HEK293 (cell line): ENCODE data around the gene VIPR2.

Experiments used
- CTCF ChIA-PET: fragments of 350-600 bp; formaldehyde crosslinking; extraction: SDS; loops from one replicate; lab custom pipeline; 2021; ENCODE audit warnings: antibody characterized with exemption; lab: Yijun Ruan, JAX
- POLR2A ChIA-PET: fragments of 300-600 bp; formaldehyde crosslinking; extraction: SDS; loops from one replicate; lab custom pipeline; 2020; ENCODE audit warnings: antibody characterized with exemption, inconsistent platforms; lab: Yijun Ruan, JAX
- H3K27ac ChIP-seq: fragments of 200-500 bp; sonication (Bioruptor generic); 2 replicates; pipeline ENCODE4 v1.5.1; 2014; ENCODE audit warnings: low read depth, low read length, control low read depth, inconsistent platforms; ENCODE audit errors: extremely low read depth
- H3K36me3 ChIP-seq, 2 experiments: fragments of 200-500 bp in 1 of 2; sonication (Bioruptor generic) in 1 of 2; 1 replicate in 1 of 2; 2 replicates in 1 of 2; pipeline ENCODE4 v1.5.1; 2014 to 2017; ENCODE audit warnings: inconsistent platforms in 2 of 2, low read length in 2 of 2; ENCODE audit not compliant: control insufficient read depth in 2 of 2, insufficient read depth in 1 of 2
- H3K4me1 ChIP-seq: fragments of 200-500 bp; sonication (Bioruptor generic); 2 replicates; pipeline ENCODE4 v1.5.1; 2014; ENCODE audit warnings: mild to moderate bottlenecking, low read length, inconsistent platforms; ENCODE audit not compliant: control insufficient read depth, insufficient read depth
- H3K4me3 ChIP-seq: 2 replicates; pipeline ENCODE4 v1.5.1; 2011; ENCODE audit warnings: low read depth, mild to moderate bottlenecking, control low read depth, low read length, moderate library complexity
- H3K9me3 ChIP-seq: fragments of 200-500 bp; sonication (Bioruptor generic); 2 replicates; pipeline ENCODE4 v1.5.1; 2014; ENCODE audit warnings: low read depth, low read length, inconsistent platforms; ENCODE audit not compliant: control insufficient read depth, insufficient read depth
- BCL11A ChIP-seq: fragments of 450-650 bp; formaldehyde crosslinking; IDR thresholded peaks from 2 replicates; pipeline ENCODE4 v1.5.1; 2016; ENCODE audit warnings: low read depth, missing biosample characterization, missing genetic modification characterization
- EGR2 ChIP-seq: fragments of 450-650 bp; formaldehyde crosslinking; IDR thresholded peaks from 2 replicates; pipeline ENCODE4 v1.5.1; 2016; ENCODE audit warnings: low read depth, missing biosample characterization, missing genetic modification characterization
- HIC1 ChIP-seq: fragments of 450-650 bp; formaldehyde crosslinking; IDR thresholded peaks from 2 replicates; pipeline ENCODE4 v1.5.1; 2016; ENCODE audit warnings: missing biosample characterization, missing genetic modification characterization
- HOXA7 ChIP-seq: sonication (generic); formaldehyde crosslinking; IDR thresholded peaks from 2 replicates; pipeline ENCODE4 v1.8.1; 2022; ENCODE audit warnings: missing genetic modification reagents, borderline replicate concordance
- INSM2 ChIP-seq: fragments of 450-650 bp; formaldehyde crosslinking; IDR thresholded peaks from 2 replicates; pipeline ENCODE4 v1.5.1; 2016; ENCODE audit warnings: missing biosample characterization, missing genetic modification characterization
- KLF9 ChIP-seq: fragments of 450-650 bp; formaldehyde crosslinking; IDR thresholded peaks from 2 replicates; pipeline ENCODE4 v1.5.1; 2016; ENCODE audit warnings: missing biosample characterization, missing genetic modification characterization, low read depth
- PBX3 ChIP-seq: sonication (generic); formaldehyde crosslinking; IDR thresholded peaks from 2 replicates; pipeline ENCODE4 v1.8.1; 2022; ENCODE audit warnings: mild to moderate bottlenecking, moderate library complexity, missing genetic modification reagents
- ZBTB26 ChIP-seq: fragments of 450-650 bp; formaldehyde crosslinking; optimal IDR thresholded peaks from 2 replicates; pipeline ENCODE3; 2016; ENCODE audit warnings: missing biosample characterization, mild to moderate bottlenecking, missing genetic modification characterization
- ZFHX2 ChIP-seq: fragments of 450-650 bp; formaldehyde crosslinking; conservative IDR thresholded peaks from 2 replicates; pipeline ENCODE4 v1.5.1; 2016; ENCODE audit warnings: missing biosample characterization, missing genetic modification characterization
- ZFP37 ChIP-seq: fragments of 450-650 bp; formaldehyde crosslinking; IDR thresholded peaks from 2 replicates; pipeline ENCODE4 v1.5.1; 2016; ENCODE audit warnings: missing biosample characterization, missing genetic modification characterization
- ZNF221 ChIP-seq: fragments of 450-650 bp; formaldehyde crosslinking; IDR thresholded peaks from 2 replicates; pipeline ENCODE4 v1.5.1; 2017; ENCODE audit warnings: missing biosample characterization, missing genetic modification characterization, borderline replicate concordance
- ZNF366 ChIP-seq: fragments of 450-650 bp; formaldehyde crosslinking; conservative IDR thresholded peaks from 2 replicates; pipeline ENCODE4 v1.5.1; 2016; ENCODE audit warnings: missing biosample characterization, missing genetic modification characterization
- ZNF449 ChIP-seq: fragments of 450-650 bp; formaldehyde crosslinking; IDR thresholded peaks from 2 replicates; pipeline ENCODE4 v1.5.1; 2017; ENCODE audit warnings: missing biosample characterization, mild to moderate bottlenecking, missing genetic modification characterization, moderate library complexity
- ZNF518A ChIP-seq: fragments of 450-650 bp; formaldehyde crosslinking; conservative IDR thresholded peaks from 2 replicates; pipeline ENCODE4 v1.5.1; 2016; ENCODE audit warnings: low read depth, missing biosample characterization, missing genetic modification characterization
- ZNF660 ChIP-seq: fragments of 450-650 bp; IDR thresholded peaks from 2 replicates; pipeline ENCODE4 v1.5.1; 2018; ENCODE audit warnings: missing biosample characterization, mild to moderate bottlenecking, missing genetic modification characterization
- ZNF707 ChIP-seq: fragments of 450-650 bp; formaldehyde crosslinking; IDR thresholded peaks from 2 replicates; pipeline ENCODE4 v1.5.1; 2016; ENCODE audit warnings: missing biosample characterization, missing genetic modification characterization
- ZNF837 ChIP-seq: fragments of 450-650 bp; formaldehyde crosslinking; IDR thresholded peaks from 2 replicates; pipeline ENCODE4 v1.5.1; 2016; ENCODE audit warnings: missing biosample characterization, missing genetic modification characterization
- ZSCAN16 ChIP-seq: fragments of 450-650 bp; formaldehyde crosslinking; IDR thresholded peaks from 2 replicates; pipeline ENCODE4 v1.5.1; 2016; ENCODE audit warnings: missing biosample characterization, missing genetic modification characterization
- ZSCAN18 ChIP-seq: fragments of 450-650 bp; formaldehyde crosslinking; IDR thresholded peaks from 2 replicates; pipeline ENCODE4 v1.5.1; 2016; ENCODE audit warnings: missing biosample characterization, missing genetic modification characterization
- ZSCAN30 ChIP-seq: fragments of 450-650 bp; IDR thresholded peaks from 2 replicates; pipeline ENCODE4 v1.5.1; 2018; ENCODE audit warnings: missing biosample characterization, mild to moderate bottlenecking, missing genetic modification characterization, moderate library complexity

The VIPR2 gene

GRCh38 chr7:159144758-159145489, at the start of gene VIPR2:
Gene VIPR2, minus strand, starts transcription at chr7:159144867. Its CDS starts 96 bp downstream, at chr7:159144771.
- peak within 1 kb of the TSS; percentile 29 for H3K4me3 ChIP-seq
- H3K4me1 ChIP-seq = no peaks in the 10 kb centered on the region
- H3K36me3 ChIP-seq = no peaks in the 10 kb centered on the region
- H3K9me3 ChIP-seq = no peaks in the 10 kb centered on the region
- ChIA-PET POLR2A (no interaction called here), CTCF (no interaction called here)
- H3K27ac ChIP-seq = no peak within 1 kb of the TSS
- TF ChIP-seq ZNF660 (tag by site-specific recombination) (0 out of 2 replicates have a peak, but pooled peaks have one; percentile 20), ZNF366 (peak; percentile 39), KLF9 (peak; percentile 39; the same call in 1 of the 2 replicates), ZSCAN18 (tag by site-specific recombination) (no peak), ZNF449 (tag by site-specific recombination) (no peak), ZFP37 (no peak), ZNF518A (tag by site-specific recombination) (no peak), HOXA7 (CRISPR knock-in tag) (no peak), ZNF707 (tag by site-specific recombination) (no peak), ZFHX2 (tag by site-specific recombination) (peak; percentile 68; the same call in 1 of the 2 replicates), ZSCAN30 (tag by site-specific recombination) (no peak), ZBTB26 (tag by site-specific recombination) (peak; percentile 29), ZNF837 (no peak), PBX3 (CRISPR knock-in tag) (no peak), ZNF221 (tag by site-specific recombination) (no peak), HIC1 (tag by site-specific recombination) (no peak), INSM2 (tag by site-specific recombination) (no peak), BCL11A (tag by site-specific recombination) (no peak), ZSCAN16 (tag by site-specific recombination) (no peak), EGR2 (tag by site-specific recombination) (peak; percentile 36)
